GM21447 (cell line): ENCODE measurements around the gene MYH7B.

ENCODE experiments used
- ATAC-seq: cut with Tn5 transposase; IDR thresholded peaks from one replicate; pipeline ENCODE4 v1.9.1; 2021; ENCODE audit not compliant: unreplicated experiment

The MYH7B gene

GRCh38 chr20:34974246-34974645 is 18.6 kb downstream of the MYH7B start:
- no peak for ATAC-seq

DNA sequence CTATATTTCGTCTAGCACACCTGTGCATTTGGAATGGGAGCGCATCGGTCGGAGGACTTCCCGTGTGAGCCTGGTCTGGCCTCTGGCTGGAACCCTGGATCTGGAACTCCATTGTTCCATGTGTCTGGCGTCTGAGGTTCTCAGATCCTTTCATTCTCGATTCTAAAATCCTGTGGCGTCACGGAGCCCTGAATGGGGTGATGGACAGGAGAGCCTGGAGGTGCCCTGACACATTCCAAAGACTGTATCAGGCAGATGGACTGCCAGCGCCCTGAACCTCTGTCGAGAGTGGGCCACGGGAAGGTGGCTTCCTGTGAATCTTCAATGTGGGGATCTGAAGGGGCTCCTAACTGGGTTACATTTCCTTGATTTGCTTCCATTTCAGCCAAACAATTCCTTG is 20.6 kb downstream of the MYH7B start:
- no peak for ATAC-seq

DNA sequence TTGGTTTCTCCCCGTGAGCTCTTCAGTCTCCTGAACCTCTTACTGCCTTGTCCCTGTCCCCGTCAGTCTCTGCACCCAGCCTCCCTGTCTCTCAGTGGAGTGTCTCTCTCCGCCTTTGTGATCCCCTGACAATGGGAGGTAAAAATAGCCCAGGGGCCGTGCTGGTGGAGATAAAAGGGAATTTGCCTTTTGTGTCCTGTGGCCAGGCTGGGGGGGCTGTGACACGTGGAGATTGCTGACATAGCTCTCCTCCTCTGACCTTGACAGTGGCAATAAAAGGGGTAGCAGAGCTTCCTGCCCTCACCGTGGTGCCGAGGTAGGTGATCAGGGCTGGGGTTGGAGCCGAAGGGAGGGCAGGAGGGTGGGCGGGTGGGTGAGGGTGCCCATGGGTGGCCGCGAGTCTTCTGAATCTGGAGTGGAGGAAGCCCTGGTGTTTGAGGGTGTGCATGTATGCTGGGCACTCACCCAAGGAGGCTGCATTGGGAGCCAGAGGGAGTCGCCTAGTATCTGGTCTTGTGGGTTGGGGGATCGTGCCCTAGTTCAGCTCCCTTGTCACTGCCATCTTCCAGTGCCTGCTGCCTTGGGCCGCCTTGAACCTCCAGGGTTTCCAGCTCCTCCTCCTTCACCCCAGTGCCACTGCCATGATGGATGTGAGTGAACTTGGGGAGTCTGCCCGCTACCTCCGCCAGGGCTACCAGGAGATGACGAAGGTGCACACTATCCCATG is 21.9 kb downstream of the MYH7B start:
- no peak for ATAC-seq

- ATAC-seq, result no peak
Observed at GRCh38 chr20:34978092-34978744, 22.6 kb downstream of the MYH7B start.

DNA sequence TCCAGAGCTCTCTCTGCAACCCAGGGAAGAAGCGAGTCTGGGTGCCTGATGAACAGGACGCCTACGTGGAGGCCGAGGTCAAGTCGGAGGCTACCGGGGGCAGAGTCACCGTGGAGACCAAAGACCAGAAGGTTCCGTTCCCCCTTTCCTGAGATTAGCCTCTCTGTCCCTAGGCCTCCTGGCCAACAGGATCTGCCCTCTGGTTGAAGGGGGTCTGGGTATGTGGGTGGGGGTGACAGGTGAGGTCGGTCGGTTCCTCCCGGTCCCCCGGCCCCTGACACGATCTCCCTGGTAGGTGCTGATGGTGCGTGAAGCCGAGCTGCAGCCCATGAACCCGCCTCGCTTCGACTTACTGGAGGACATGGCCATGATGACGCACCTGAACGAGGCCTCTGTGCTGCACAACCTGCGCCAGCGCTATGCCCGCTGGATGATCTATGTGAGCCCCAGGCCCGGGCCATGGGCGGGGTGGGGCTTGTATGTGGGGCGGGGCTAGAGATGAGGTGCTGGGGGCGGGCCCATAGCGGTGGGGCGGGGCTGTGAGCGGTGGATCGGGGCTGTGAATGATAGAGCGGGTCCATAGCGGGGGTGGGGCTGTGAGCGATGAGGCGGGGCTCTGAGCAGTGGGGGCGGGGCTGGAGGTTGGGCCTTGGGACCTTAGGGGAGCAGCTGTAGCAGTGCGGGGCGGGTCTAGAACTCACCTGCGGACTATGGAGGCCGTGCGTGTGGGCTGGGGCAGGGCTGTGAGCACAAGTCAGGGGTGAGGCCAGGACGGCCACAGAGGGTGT is 23.9 kb downstream of the MYH7B start:
- ATAC-seq, result no peak

DNA sequence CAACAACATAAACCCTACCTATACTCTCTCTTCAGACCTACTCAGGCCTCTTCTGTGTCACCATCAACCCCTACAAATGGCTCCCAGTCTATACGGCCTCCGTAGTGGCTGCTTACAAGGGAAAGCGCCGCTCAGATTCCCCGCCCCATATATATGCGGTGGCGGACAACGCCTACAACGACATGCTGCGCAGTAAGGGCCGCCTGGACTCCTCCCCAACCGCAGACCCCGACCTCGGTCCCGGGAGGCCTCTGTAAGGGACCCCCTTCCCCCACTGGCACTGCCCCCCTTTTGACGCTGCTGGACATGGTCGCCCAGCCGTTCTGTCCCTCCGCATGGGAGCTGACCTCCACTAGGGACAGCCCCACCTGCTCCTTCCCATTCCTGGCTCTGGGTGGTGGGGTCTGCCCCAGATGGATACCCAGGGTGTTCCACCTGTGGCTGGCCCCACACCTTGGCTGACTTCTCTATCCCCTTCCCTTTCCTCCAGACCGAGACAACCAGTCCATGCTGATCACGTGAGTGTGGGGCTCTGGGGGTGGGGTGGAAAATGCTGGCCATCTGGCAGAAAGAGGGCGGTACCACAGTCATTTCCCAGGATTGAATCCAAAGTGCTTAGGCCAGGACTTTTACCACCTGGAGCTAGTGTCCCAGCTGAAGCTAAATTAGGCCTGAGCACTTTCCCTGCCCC is 25.0 kb downstream of the MYH7B start:
- ATAC-seq, result no peak

DNA sequence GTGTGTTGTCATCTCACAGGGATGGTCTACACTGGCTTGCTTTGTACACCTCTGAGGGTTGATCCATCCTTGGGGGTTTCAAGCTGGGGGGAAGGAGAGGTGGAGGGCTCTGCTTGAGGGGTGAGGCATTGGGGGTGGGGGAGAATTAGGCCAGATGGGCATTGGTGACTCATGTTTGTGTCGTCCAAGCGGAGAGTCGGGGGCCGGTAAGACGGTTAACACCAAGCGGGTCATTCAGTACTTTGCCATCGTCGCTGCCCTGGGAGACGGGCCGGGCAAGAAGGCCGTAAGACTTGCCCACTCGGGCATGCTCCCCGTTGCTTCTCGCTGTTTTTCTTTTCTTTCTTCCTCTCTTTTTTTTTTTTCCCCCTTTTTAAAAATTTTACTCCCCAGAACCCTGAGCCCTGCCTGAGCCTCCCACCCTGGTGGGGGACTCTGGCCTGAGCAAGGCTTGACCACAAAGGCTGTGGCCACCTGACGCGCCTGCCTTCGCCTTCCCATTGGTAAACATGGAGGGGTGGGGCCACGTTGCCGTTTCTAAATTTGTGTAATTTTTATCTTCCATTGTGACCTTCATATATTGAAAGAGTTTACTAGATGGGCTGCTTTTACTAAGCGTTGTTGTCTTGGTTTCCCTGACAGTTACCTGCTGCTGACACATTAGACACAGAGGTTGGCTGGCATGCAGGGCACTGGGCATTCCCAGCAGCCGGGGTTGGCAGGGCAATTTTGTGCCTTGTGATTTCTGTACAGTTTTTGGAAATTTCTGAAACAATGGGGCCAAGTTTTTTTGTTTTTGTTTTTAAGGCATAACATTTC is 26.8 kb downstream of the MYH7B start:
- no peak for ATAC-seq

GRCh38 chr20:34983089-34983820 is 27.6 kb downstream of the MYH7B start:
- ATAC-seq, result no peak

DNA sequence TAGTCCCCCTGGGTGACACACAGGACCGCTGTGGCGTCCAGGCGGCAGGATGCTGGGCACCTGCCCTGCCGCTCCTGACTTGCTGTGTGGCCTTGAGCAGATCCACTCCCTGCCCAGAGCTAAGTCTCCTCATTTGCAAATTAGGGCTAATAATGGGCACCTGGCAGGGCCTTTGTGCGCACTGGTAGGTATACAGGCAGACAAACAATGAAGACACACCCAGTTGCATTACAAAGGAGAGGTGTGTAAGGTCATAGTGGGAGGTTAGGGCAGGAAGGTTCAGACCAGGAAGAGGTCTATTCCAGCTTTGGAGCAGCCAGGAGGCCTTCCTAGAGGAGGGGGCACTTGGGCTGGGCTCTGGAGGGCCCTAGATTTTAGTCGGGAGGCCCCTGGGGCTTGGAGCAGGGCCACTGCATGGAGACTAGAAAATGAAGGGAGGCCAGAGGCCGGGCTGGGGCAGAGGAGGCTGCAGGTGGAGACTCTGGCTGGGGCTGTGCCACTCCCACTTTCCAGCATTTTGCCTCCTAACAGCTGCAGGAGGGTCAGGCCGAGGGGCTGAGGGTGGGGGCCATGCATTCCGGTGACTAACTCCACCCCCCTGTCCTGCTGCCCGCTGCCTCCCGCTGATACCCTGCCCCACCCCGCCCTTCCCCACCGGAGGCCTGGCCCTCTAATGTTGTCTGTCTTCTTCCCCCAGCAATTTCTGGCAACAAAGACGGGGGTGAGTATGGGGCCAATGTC is 28.5 kb downstream of the MYH7B start:
- ATAC-seq, result no peak

GRCh38 chr20:34984756-34985261 is 29.1 kb downstream of the MYH7B start:
- ATAC-seq, result no peak

DNA sequence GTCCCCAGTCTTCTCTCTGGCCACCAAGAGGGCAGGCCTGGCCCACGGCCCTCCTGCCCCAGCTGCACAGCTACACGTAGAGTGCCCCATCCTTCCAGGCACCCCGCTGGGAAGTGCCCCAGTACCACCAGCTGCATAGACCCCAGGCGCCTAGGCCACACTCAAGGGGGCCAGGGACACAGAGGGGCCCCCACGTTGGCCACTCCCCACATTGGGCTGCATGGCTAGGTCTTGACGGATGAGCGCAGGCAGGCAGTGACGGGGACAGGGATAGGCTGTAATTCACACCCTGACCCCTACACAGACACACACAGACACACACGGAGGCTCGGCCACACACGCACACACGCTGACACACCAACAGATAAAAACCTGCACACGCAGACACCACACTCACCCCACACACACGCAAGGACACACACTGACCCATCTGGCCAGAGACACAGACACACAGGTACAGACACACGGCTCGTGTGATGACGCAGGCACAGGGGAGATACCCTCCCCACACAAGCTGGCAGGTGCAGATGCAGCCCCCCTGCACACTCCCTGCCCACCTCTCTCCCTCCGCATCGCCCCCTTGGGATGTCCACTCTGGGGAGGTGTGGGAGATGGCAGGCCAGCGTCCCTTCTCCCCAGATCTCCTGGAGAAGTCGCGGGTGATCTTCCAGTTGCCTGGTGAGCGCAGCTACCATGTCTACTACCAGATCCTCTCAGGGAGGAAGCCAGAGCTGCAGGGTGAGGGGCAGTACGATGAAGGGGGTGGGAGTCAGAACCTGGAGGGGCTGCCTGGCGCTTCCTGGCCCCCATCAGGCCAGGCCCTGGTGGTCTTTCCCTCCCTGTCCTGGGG is 30.0 kb downstream of the MYH7B start:
- no peak for ATAC-seq

DNA sequence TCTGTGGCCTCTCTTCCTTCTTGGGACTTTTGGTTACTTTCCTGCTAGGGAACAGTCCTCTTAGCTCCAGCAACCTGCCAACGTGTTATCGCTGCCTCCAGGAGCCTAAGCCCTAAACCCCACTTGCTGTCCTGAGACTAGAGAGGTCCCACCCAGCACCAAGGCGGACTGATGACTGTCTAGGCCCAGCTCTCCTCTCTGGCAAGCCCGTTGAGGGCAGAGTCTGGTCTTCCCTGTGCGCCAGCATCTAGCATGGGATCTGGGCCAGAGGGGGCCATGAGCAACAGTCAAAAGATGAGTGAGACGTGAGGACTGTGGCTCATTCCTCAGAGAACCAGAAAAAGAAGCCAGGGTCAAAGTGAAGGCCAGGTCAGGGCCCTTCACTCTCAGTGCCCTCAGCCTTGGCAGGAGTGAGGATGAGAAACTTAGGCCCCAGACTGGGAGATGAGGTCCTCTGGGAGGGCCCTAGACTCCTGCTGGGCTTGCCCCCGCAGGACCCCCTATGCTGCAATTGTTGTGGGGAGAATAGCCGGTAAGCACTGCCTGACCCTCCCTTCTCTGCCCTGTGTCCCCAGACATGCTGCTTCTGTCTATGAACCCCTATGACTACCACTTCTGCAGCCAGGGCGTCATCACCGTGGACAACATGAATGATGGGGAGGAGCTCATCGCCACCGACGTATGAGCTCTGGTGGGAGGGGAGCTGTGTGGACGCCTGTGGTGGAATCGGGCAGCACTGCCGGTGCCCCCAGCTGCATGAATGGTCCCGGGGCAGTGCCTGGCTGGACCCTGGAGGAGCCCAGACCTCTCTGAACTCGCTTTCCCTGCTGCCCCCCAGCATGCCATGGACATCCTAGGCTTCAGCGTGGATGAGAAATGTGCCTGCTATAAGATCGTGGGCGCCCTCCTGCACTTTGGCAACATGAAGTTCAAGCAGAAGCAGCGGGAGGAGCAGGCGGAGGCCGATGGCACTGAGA is 30.9 kb downstream of the MYH7B start:
- ATAC-seq, result no peak

DNA sequence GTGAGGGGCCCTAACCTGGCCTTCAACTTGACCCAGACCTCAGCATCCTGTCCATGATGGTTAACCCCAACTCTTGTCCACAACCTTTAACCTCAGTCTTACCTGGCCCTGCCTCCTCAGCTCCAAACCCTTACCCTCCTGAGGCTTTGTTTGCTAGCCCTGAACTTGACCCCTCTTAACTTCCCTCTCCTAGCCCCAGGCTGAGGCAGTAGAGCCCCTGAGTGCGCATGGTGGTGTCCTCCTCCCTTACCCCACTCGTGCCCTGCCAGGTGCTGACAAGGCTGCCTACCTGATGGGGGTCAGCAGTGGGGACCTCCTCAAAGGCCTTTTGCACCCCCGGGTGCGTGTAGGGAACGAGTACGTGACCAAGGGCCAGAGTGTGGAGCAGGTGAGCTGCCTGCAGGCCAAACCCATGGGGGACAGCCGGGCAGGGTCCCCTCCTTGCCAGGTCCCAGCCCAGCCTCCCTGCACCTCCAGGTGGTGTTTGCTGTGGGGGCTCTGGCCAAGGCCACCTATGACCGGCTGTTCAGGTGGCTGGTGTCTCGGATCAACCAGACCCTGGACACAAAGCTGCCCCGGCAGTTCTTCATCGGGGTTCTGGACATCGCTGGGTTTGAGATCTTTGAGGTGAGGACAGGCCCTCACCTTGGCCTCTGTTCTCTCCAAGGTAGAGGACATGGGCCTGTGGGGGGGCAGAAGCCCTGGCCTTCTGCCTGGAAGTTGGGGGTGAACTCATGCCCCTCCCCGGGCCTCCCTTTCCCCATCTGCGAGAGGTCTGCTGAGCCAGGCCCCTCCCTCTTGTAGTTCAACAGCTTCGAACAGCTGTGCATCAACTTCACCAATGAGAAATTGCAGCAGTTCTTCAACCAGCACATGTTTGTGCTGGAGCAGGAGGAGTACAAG is 31.9 kb downstream of the MYH7B start:
- no peak for ATAC-seq

DNA sequence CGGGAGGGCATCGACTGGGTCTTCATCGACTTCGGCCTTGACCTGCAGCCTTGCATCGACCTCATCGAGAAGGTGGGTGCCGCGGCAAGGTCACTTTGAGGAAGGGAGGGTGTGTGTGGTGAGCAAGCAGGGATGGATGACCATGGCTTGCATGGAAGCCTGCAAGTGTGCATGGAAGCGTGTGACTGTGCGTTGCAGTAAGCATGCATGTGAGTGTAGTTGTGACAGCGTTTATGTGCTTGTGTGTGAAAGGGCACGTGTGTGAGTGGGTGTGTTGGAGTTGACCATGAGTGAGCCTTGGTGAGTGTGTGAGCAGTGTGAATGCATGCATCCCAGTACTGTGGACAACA is 32.5 kb downstream of the MYH7B start:
- no peak for ATAC-seq

DNA sequence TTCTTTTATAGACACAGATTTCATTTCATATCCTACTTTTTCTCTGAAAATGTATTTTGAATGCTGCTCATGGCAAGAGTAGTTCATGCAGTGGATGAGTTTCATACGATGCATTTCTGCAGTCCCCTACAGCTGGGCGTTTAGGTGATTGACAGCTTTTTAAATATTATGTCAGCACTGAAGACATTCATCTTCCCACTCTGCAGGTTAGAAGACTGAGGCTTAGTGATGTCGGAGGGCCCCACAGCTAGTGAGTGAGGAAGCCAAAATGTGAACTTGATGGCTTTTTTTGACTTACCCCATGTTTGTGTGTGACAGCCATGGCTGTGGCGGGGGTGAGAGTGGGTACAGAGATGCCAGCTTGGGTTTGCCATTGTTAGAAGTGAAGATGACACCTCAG is 33.5 kb downstream of the MYH7B start:
- no peak for ATAC-seq

GRCh38 chr20:34989670-34990069 is 34.0 kb downstream of the MYH7B start:
- no peak for ATAC-seq
